AG20443 (cell line): Measurements from ENCODE around the gene OPCML.
A peak's percentile ranks its signal among the peaks of the same experiment; 100 is the strongest.

Experiments used
- DNase-seq: peaks from one replicate; pipeline ENCODE4 v3.0.0; 2012; ENCODE audit warnings: low spot score, mixed read lengths

The OPCML gene

GRCh38 chr11:132607575-132607974 is 924.7 kb downstream of the OPCML start:
- no peak for DNase-seq

GRCh38 chr11:132605825-132606570 is 926.3 kb downstream of the OPCML start:
- no peak for DNase-seq

- peak; percentile 56 for DNase-seq
Measured at GRCh38 chr11:132604431-132604830, 927.9 kb downstream of the OPCML start.

- no peak for DNase-seq
Measured at GRCh38 chr11:132601875-132602274, 930.4 kb downstream of the OPCML start.

- DNase-seq, result no peak
Measured at GRCh38 chr11:132595711-132596134, 936.6 kb downstream of the OPCML start.

- DNase-seq, result no peak
Measured at GRCh38 chr11:132595246-132595645, 937.1 kb downstream of the OPCML start.

- DNase-seq, result no peak
Measured at GRCh38 chr11:132590986-132591385, 941.3 kb downstream of the OPCML start.

GRCh38 chr11:132590554-132590953 is 941.7 kb downstream of the OPCML start:
- DNase-seq, result no peak

GRCh38 chr11:132589791-132590190 is 942.5 kb downstream of the OPCML start:
- DNase-seq, result no peak

GRCh38 chr11:132588366-132588765 is 943.9 kb downstream of the OPCML start:
- peak; percentile 74 for DNase-seq

- no peak for DNase-seq
Measured at GRCh38 chr11:132587716-132588115, 944.6 kb downstream of the OPCML start.

- peak; percentile 74 for DNase-seq
Measured at GRCh38 chr11:132586801-132587200, 945.5 kb downstream of the OPCML start.

GRCh38 chr11:132579634-132580327 is 952.5 kb downstream of the OPCML start:
- DNase-seq, result no peak

GRCh38 chr11:132579136-132579535 is 953.2 kb downstream of the OPCML start:
- DNase-seq, result no peak

- DNase-seq, result no peak
Measured at GRCh38 chr11:132578580-132578979, 953.7 kb downstream of the OPCML start.

- peak; percentile 83 for DNase-seq
Measured at GRCh38 chr11:132576706-132577105, 955.6 kb downstream of the OPCML start.

- DNase-seq, result no peak
Measured at GRCh38 chr11:132564091-132564885, 968.0 kb downstream of the OPCML start.

GRCh38 chr11:132563050-132563449 is 969.3 kb downstream of the OPCML start:
- no peak for DNase-seq

- DNase-seq, result no peak
Measured at GRCh38 chr11:132561937-132562336, 970.4 kb downstream of the OPCML start.

- no peak for DNase-seq
Measured at GRCh38 chr11:132559331-132560036, 972.8 kb downstream of the OPCML start.

GRCh38 chr11:132556316-132556715 is 976.0 kb downstream of the OPCML start:
- DNase-seq, result no peak

- DNase-seq, result no peak
Measured at GRCh38 chr11:132555617-132556016, 976.7 kb downstream of the OPCML start.
